ENCODE data around the gene CD180. TPM values are rescaled to one million over a fixed set of nuclear protein-coding genes. Genes with fewer than 3 reads are reported as not detected.

Gene CD180
- total RNA-seq, 1 donor from 2014 or later: not detected

DNA sequence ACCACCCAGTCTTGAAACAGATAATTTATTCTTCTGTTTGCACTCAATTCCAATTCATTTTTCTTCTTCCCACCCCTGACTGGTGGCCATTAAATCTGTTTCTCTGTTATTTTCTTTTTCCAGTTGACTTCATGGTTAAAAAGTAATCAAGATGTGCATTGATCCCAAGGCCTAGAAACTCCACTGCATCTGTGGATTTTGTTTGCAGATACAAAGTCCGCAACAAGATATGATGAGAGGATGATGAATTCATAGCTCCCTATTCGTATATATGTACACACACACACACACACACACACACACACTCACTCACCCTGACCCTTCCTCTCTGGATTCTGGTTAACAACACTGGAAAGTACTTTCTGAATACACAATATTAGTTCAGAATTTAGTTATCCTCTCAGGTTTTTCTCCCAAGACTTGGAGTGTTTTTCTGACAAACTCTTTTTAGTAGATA is 52.4 kb downstream of the CD180 start:
- Mint-ChIP-seq H3K27ac (no peak overlapping the region), H3K36me3 (peaks cover 28% of the 10 kb centered on the region), H3K4me1 (peaks cover 17% of the 10 kb centered on the region), H3K9me3 (no peaks in the 10 kb centered on the region), H3K27me3 (ENCODE audit: low read depth) (no peaks in the 10 kb centered on the region), H3K4me3 (no peak overlapping the region)
- DNase-seq (ENCODE audit: low spot score in 2 of 2, unreplicated experiment in 2 of 2): no peak
- TF ChIP-seq, protein P1, sequence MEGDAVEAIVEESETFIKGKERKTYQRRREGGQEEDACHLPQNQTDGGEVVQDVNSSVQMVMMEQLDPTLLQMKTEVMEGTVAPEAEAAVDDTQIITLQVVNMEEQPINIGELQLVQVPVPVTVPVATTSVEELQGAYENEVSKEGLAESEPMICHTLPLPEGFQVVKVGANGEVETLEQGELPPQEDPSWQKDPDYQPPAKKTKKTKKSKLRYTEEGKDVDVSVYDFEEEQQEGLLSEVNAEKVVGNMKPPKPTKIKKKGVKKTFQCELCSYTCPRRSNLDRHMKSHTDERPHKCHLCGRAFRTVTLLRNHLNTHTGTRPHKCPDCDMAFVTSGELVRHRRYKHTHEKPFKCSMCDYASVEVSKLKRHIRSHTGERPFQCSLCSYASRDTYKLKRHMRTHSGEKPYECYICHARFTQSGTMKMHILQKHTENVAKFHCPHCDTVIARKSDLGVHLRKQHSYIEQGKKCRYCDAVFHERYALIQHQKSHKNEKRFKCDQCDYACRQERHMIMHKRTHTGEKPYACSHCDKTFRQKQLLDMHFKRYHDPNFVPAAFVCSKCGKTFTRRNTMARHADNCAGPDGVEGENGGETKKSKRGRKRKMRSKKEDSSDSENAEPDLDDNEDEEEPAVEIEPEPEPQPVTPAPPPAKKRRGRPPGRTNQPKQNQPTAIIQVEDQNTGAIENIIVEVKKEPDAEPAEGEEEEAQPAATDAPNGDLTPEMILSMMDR (IDR thresholded peaks at IDR 0.05; ENCODE audit: unreplicated experiment): no peak

DNA sequence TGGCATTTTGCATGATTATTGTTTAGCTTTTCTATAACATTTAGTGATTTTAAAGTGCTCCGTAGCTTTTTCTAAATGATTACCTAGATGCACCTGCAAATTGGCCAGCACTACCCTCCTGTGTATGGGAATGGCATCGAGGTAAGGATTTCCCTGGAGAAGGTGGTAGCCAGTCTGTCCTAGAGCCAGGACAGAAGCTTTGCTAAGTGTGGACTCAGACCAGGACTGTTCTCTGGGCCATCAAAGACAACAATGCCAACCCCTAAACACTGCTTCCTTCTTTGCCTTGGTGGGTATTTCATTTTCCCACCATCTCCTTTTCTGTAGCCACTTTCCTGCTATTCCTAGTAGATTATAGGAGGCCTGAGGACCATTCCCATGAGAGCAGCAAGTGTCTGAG is 53.0 kb downstream of the CD180 start:
- H3K27me3 Mint-ChIP-seq (ENCODE audit: low read depth): no peaks in the 10 kb centered on the region
- TF ChIP-seq, protein P1 (IDR thresholded peaks at IDR 0.05; ENCODE audit: unreplicated experiment): no peak

DNA sequence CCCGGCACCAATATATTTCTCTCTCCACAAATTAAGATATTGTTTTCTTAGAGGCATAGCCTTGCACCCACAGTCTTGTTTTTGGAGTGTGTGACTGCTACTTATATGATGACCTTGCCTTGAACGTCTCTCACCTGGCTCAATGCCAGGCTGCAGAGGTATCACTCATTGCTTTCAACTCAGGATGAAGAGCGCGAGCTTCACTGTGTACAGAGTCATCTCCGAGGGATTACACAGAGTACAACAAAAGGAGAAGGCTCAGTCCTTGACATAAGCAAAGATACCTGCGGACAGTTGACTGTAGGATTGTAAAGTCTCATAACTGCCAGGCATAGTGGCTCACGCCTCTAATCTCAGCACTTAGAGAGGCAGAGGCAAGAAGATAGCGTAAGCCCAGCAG is 53.8 kb downstream of the CD180 start:
- TF ChIP-seq, protein P1 (IDR thresholded peaks at IDR 0.05; ENCODE audit: unreplicated experiment): no peak
- H3K4me3 Mint-ChIP-seq: no peak overlapping the region
- no peaks in the 10 kb centered on the region for H3K27me3 Mint-ChIP-seq (ENCODE audit: low read depth)
- H3K4me1 Mint-ChIP-seq: peaks cover 12% of the 10 kb centered on the region
- no peak for DNase-seq (ENCODE audit: low spot score in 2 of 2, unreplicated experiment in 2 of 2)
- H3K36me3 Mint-ChIP-seq: peaks cover 28% of the 10 kb centered on the region
- no peaks in the 10 kb centered on the region for H3K9me3 Mint-ChIP-seq
- H3K27ac Mint-ChIP-seq: no peak overlapping the region

More for the DNA sequence above, 53.0 kb downstream of the CD180 start:
- Mint-ChIP-seq H3K36me3 (peaks cover 28% of the 10 kb centered on the region), H3K4me3 (no peak overlapping the region), H3K4me1 (peaks cover 13% of the 10 kb centered on the region), H3K27ac (no peak overlapping the region), H3K9me3 (no peaks in the 10 kb centered on the region)
- DNase-seq (ENCODE audit: low spot score in 2 of 2, unreplicated experiment in 2 of 2): no peak

DNA sequence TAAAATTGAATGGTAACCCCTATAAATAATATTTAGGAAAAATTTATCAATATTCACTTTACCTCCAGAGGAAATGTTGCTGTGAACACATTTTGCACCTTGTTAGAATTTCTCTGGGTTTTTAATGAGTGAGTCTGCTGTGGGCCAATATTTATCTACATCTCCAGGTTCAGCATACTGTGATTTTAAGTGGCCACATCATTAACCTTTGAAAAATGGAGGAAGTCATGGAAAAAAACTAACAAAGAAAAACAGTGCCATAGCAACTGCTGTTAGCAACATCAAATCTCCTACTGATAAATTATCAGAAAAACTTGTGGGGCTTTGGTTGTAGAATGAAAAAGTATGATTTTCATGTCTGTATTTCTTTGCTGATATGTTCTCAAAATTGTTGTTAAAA is 55.0 kb downstream of the CD180 start:
- TF ChIP-seq, protein P1 (IDR thresholded peaks at IDR 0.05; ENCODE audit: unreplicated experiment): no peak
- H3K9me3 Mint-ChIP-seq: no peaks in the 10 kb centered on the region
- no peak for DNase-seq (ENCODE audit: low spot score in 2 of 2, unreplicated experiment in 2 of 2)
- H3K4me3 Mint-ChIP-seq: no peak overlapping the region
- peaks cover 11% of the 10 kb centered on the region for H3K4me1 Mint-ChIP-seq
- no peaks in the 10 kb centered on the region for H3K27me3 Mint-ChIP-seq (ENCODE audit: low read depth)
- H3K27ac Mint-ChIP-seq: no peak overlapping the region
- peaks cover 28% of the 10 kb centered on the region for H3K36me3 Mint-ChIP-seq

DNA sequence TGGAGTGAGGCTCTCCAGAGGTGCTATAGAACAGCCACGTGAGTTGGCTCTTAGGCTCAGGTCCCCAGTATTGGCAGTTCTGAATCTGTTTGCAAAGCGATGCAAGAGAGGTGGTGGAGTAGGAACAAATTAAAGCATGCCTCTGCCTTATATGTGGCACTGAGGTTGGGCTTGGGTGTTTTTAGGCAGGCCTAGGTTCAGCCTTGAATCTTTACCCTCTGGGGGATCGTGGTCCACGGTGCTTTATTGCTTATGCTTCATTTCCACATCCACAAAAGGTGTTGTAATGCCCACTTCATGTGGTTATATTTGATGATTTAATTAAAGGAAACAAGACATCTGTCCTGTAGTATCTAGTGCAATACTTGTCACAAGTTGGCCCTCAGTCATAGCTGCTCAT is 56.2 kb downstream of the CD180 start:
- Mint-ChIP-seq H3K9me3 (no peaks in the 10 kb centered on the region), H3K27ac (no peak overlapping the region), H3K4me3 (no peak overlapping the region), H3K27me3 (ENCODE audit: low read depth) (no peaks in the 10 kb centered on the region), H3K4me1 (peaks cover 8% of the 10 kb centered on the region), H3K36me3 (peaks cover 29% of the 10 kb centered on the region)
- DNase-seq (ENCODE audit: low spot score in 2 of 2, unreplicated experiment in 2 of 2): no peak
- TF ChIP-seq, protein P1 (IDR thresholded peaks at IDR 0.05; ENCODE audit: unreplicated experiment): no peak

DNA sequence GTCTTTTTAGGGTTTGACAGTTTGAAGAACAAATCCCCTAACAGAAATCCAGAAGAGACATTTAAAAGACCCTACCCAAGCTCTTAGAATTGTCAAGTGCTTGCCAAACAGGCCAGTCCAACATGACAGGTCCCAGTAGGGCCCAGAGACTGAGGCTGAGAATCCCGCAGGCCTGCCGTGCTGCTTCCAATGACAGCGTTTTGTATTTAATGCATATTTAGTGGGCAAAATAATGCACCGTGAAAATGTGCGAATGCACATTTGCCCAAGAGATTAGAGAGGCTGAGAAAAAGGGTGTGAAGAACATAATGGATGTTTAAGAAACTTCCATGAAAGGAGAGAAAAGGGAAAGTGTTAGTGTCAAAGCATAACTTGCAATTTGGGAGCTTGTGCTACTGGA is 57.6 kb downstream of the CD180 start:
- TF ChIP-seq, protein P1 (IDR thresholded peaks at IDR 0.05; ENCODE audit: unreplicated experiment): no peak
- Mint-ChIP-seq H3K36me3 (peaks cover 21% of the 10 kb centered on the region), H3K4me1 (peaks cover 11% of the 10 kb centered on the region), H3K4me3 (no peak overlapping the region), H3K9me3 (no peaks in the 10 kb centered on the region), H3K27me3 (ENCODE audit: low read depth) (no peaks in the 10 kb centered on the region), H3K27ac (no peak overlapping the region)
- no peak for DNase-seq (ENCODE audit: low spot score in 2 of 2, unreplicated experiment in 2 of 2)

All from mesothelial cell of epicardium (in vitro differentiated cells).